ENCODE measurements around the gene MRPL37. TPM values are rescaled to one million over a fixed set of nuclear protein-coding genes. Genes with fewer than 3 reads are reported as not detected.

Gene MRPL37
- total and polyA plus RNA-seq, 2 of the 8 experiments (the other 6 are each of a cell fraction or from before 2014, with no cell fraction given), result 45.5 to 126 TPM

Other genes starting within 250 kb of the MRPL37 start
- gene LDLRAD1, start 182.0 kb upstream of the MRPL37 start, total RNA-seq (2021; fragmentation: NEBNext Ultra II Directional; extraction: Animal tissue kit (Norgen Biotek cat#: 25700)), result not detected in 2 replicates
- not detected in 2 replicates for gene LDLRAD1, start 182.0 kb upstream of the MRPL37 start, polyA plus RNA-seq (2011; rRNA removed)
- gene TMEM59, start 147.0 kb upstream of the MRPL37 start, total RNA-seq (2021; fragmentation: NEBNext Ultra II Directional; extraction: Animal tissue kit (Norgen Biotek cat#: 25700)), result 123 and 139 TPM in 2 replicates
- gene TMEM59, start 147.0 kb upstream of the MRPL37 start, polyA plus RNA-seq (2011; rRNA removed), result 71.2 and 116 TPM in 2 replicates
- 6.4 and 8.2 TPM in 2 replicates for gene TCEANC2, start 146.6 kb upstream of the MRPL37 start, total RNA-seq (2021; fragmentation: NEBNext Ultra II Directional; extraction: Animal tissue kit (Norgen Biotek cat#: 25700))
- gene TCEANC2, start 146.6 kb upstream of the MRPL37 start, polyA plus RNA-seq (2011; rRNA removed), result 4.0 and 4.2 TPM in 2 replicates
- not detected in 2 replicates for gene CDCP2, start 47.2 kb upstream of the MRPL37 start, total RNA-seq (2021; fragmentation: NEBNext Ultra II Directional; extraction: Animal tissue kit (Norgen Biotek cat#: 25700))
- not detected in 2 replicates for gene CDCP2, start 47.2 kb upstream of the MRPL37 start, polyA plus RNA-seq (2011; rRNA removed)
- gene CYB5RL, start 137 bp upstream of the MRPL37 start, total RNA-seq (2021; fragmentation: NEBNext Ultra II Directional; extraction: Animal tissue kit (Norgen Biotek cat#: 25700)), result 14.1 and 15.1 TPM in 2 replicates
- gene CYB5RL, start 137 bp upstream of the MRPL37 start, polyA plus RNA-seq (2011; rRNA removed), result 13.2 and 14.8 TPM in 2 replicates
- gene SSBP3, start 206.2 kb downstream of the MRPL37 start, total RNA-seq (2021; fragmentation: NEBNext Ultra II Directional; extraction: Animal tissue kit (Norgen Biotek cat#: 25700)), result 133 and 134 TPM in 2 replicates
- gene SSBP3, start 206.2 kb downstream of the MRPL37 start, polyA plus RNA-seq (2011; rRNA removed), result 99.7 and 126 TPM in 2 replicates

Measured in H1 (cell line).